GM21576 (cell line): Measurements from ENCODE around the gene GPR153.

ENCODE experiments used
- ATAC-seq: cut with Tn5 transposase; IDR thresholded peaks from one replicate; pipeline ENCODE4 v1.9.1; 2021; ENCODE audit warnings: mild to moderate bottlenecking, moderate library complexity; ENCODE audit not compliant: unreplicated experiment

The GPR153 gene

DNA sequence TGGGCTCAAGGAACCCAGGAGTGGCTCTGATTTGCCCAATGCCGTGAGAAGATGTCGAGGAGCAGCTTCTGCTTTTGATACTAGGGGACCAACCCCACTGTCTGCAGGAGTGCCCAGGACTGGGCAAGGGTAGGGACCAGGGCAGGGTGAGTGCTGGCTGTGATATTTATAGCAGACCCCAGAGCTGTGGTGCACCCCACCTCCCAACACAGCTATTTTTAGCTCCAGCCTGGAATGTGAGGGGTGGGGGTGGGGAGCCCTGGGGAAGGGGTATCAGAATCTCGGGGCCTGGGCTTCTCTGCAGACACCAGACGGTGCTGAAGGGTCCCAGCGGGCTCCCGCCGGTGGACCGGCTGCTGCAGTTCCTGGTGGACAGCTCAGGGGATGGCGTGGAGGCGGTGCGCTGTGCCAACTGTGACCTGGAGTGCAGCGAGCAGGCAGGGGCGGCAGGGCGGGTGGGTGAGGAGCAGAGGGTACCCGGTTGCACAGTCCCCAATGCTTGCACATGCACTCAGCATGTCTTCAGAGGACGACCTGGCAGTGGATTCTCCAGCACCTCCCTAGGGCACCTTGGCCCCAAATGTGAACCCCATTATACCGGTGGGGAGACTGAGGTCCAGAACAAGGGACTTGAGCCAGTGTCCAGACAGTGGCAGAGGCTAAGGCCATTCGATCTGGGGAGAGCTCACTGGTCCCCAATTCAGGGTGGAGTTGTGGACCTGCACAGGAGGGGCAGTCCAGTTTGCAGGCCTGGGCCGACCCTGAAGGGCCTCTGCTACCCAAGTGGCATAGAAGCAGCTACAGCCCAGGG, 53.6 kb downstream of the GPR153 start:
- no peak for ATAC-seq

- no peak for ATAC-seq
Measured at GRCh38 chr1:6206520-6206855, 54.4 kb downstream of the GPR153 start.

GRCh38 chr1:6205849-6206519, 54.9 kb downstream of the GPR153 start, which contains the start of gene RNF207:
Gene RNF207, plus strand, starts transcription at chr1:6206119. Its CDS starts 417 bp downstream, at chr1:6206536.
- ATAC-seq: peak; percentile 52

GRCh38 chr1:6202256-6202655, 58.6 kb downstream of the GPR153 start:
- ATAC-seq: no peak

DNA sequence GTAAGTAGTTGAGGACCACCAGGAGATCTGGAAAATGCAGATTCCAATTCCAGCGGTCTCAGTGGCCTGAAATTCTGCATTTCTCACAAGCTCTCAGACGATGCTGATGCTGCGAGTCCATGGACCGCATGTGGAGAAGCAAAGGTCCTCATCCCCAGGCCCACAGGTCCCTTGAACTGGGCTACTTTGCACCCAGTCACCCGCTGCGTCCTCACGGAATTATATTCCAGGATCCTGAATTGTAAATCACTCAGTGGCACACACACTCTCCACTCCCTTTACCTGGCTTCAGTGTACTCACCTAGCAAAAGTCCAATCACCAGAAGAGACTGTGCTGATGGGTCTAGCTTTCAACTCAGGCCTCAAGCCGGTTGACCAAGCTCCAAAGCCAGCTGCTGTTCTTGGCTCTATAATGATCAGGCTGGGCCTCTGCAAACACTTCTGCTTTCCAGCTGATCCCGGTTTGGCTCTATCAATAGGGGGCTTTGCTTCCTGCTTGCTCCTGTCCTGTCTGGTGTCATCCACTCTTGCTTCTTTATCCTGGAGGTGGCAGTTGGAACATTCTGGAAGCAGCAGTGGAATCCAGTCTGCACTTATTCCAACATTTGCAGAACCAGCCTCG, 60.6 kb downstream of the GPR153 start:
- ATAC-seq: no peak

DNA sequence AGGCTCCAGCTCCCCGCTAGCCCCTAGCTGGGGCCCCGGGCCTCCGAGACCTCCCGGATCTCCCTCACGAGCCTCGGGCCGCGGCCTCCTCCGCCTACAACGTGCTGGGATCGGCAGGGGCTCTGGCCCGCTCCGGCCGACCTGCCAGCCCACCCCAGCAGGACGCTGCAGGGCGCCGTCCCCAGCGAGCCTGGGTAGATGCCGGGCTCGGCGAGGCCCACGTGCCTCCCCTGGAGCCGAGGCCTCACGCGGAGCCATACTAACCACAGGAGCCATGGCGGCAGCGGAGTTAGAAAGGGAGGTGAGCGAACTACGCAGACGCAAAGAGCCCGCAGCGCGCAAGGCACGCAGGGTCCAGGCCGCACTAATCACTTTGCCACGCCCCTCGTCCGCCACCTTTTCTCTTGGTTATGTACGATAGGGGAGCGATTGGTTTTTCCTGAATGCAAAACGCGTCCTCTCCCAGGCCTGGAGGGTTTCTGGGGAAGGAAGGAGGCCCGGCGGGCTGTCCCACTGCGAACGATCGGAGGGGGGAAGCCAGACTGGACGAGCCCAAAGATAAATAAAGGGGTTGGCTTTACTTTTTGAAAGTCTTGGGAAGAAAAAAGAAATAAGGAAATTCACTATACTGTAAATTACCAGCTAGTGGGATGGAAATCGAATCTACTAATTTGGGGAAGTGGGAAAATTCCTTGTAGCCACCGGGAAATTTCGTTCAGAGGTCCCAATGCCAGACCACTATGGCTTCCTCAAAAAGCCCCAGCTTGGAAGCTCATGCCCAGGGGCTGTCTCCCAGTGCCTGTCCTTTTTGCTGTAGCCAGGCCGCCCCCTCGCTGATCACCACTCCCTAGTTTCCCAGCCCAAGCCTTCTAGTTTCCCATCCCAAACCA, 61.4 kb downstream of the GPR153 start, which contains the start of gene RPL22:
Gene RPL22 (minus strand): TSS at position 298 of the 890 bp plus-strand sequence. CDS start 22 bp downstream, at position 276.
- ATAC-seq: peak; percentile 93

DNA sequence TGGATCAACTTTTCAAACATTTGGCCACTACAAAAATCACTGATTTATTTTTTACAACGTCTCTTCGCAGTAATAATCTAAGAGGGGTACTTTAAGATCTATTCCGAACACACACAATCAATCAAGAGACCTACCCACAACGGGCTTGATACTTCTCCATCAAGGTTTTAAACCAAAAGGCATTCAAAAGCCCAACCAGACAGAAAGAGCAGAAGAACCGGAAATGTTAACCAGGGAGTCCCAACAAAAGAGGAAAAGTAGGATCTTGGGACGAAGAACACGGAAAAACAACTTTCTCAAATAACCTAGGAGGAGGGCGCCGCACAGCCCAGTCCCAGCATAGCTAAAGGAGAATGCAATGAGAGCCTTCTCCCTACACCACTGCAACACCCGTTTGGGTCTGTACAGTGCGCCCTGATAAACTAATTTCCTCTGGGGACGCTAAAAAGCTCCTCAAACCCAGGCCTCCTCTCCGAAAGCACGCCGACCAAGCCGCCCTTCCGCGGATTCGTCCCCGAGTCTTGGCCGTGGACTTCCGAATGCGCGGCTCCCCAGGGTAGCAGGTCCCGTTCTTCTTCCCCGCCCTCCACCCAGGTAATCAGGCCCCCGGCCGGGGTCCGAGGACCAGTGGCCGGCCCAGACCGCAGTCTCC, 62.1 kb downstream of the GPR153 start:
- ATAC-seq: peak; percentile 5

DNA sequence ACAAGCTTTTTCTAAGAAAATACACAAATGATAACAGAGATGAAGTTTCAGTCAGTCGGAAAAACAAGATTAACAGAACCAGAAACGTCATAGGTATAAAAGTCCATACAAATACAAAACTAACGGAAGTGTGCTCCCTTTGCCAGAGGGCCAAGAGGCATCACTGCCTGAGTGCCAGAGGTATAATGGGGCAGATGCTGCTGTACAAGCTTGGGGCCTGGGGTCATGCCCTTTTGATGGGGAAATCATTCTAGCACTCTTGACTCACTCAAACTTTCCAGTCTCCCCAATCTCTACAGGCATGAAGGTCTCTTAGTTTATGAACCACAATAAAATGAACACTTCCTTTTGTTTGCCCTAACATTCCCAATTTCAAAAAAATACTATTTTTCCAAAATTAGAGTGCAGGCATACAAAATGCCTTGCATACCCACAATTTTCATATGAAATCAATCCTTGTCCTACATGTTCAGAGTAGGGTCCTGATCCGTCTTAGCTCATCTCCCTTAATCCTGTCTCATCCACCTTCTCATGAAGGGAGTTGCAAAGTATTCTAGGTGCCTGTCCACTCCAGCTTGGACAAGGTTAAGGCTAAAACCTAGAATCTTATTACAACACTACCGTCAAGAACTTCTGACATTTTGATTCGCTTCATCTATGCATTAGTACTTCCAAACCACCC, 63.0 kb downstream of the GPR153 start:
- ATAC-seq: no peak
